NCI-H187 treated with DMSO at 0.1 percent for 48 hours (cell line): Measurements from ENCODE around the gene PRKCI.

Experiments used
- DNase-seq: peaks from one replicate; lab custom pipeline; 2025; lab: John Stamatoyannopoulos, UW

The PRKCI gene

GRCh38 chr3:170346481-170347392 lies 124.5 kb downstream of the PRKCI start:
- DNase-seq: no peak

GRCh38 chr3:170350515-170351413 lies 128.5 kb downstream of the PRKCI start:
- no peak for DNase-seq

- no peak for DNase-seq
Observed at GRCh38 chr3:170352936-170353335, 130.7 kb downstream of the PRKCI start.

GRCh38 chr3:170353485-170353884 lies 131.3 kb downstream of the PRKCI start:
- DNase-seq: no peak

GRCh38 chr3:170354760-170355159 lies 132.5 kb downstream of the PRKCI start:
- no peak for DNase-seq
